Nephron (organoid): Measurements from ENCODE around the gene MRM3.

Source experiments
- H3K27ac Mint-ChIP-seq, 3 experiments: 2 replicates each; pipeline ENCODE4 v1.8.0; 2020; ENCODE audit warnings: mixed read lengths in 3 of 3, mild to moderate bottlenecking in 2 of 3, moderate library complexity in 1 of 3
- H3K27me3 Mint-ChIP-seq: 2 replicates; pipeline ENCODE4 v1.8.0; 2021; ENCODE audit warnings: low read depth, mild to moderate bottlenecking, moderate library complexity, mixed read lengths
- H3K36me3 Mint-ChIP-seq: 2 replicates; pipeline ENCODE4 v1.8.0; 2020; ENCODE audit warnings: low read depth, mixed read lengths
- H3K4me1 Mint-ChIP-seq: 2 replicates; pipeline ENCODE4 v1.8.0; 2020; ENCODE audit warnings: mixed read lengths
- H3K4me3 Mint-ChIP-seq, 3 experiments: 2 replicates each; pipeline ENCODE4 v1.8.0; 2020; ENCODE audit warnings: mild to moderate bottlenecking in 3 of 3, mixed read lengths in 3 of 3, moderate library complexity in 2 of 3
- H3K9me3 Mint-ChIP-seq: 2 replicates; pipeline ENCODE4 v1.8.0; 2020; ENCODE audit warnings: mixed read lengths
- TF ChIP-seq, protein P1 (sequence below), 3 experiments: fragments of 200-600 bp; sonication (generic); IDR thresholded peaks; one replicate each; pipeline ENCODE4 v1.5.0; 2021; ENCODE audit warnings: antibody characterized with exemption in 3 of 3; ENCODE audit not compliant: unreplicated experiment in 3 of 3

Gene MRM3

DNA sequence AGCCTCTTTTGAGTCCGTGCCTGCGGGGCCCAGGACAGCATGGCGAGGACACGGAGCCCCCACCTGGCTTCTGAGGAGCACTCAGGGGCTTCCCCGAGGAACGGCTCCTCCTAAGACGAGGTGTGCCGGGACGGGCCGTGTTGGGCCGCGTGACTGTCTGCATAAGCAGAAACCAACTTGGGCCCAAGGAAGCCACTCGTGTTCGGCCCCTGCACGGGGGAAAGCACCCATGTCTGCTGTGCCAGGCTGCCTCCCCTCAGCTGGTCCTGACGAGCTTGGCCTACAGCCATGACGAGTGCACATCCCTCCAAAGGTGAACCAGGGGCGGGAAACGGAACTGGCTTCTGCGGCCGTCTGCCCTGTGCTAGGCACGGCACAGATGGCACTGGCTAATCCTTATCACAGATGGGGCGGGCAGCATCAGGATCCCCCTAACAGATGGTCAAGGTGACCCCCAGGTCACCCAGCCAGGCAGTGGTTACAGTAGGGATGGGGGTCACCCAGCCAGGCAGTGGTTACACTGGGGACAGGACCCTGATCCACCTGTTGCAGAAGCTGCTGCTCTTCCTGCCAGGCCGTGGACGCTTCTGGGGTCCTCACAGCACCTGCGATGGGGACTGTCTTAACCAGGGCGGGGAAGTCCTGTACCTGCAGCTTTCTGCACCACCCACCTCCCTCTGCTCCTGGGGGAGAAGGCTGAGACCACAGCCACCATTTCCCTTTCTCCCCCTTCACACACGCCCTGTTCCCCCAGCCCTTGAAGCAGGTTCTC, 25.6 kb downstream of the MRM3 start:
- Mint-ChIP-seq H3K27me3 (no peaks in the 10 kb centered on the region), H3K4me1 (no peaks in the 10 kb centered on the region), H3K27ac (no peak overlapping the region), H3K36me3 (peaks cover 26% of the 10 kb centered on the region), H3K4me3 (no peak overlapping the region), H3K9me3 (no peaks in the 10 kb centered on the region)
- TF ChIP-seq, protein P1, sequence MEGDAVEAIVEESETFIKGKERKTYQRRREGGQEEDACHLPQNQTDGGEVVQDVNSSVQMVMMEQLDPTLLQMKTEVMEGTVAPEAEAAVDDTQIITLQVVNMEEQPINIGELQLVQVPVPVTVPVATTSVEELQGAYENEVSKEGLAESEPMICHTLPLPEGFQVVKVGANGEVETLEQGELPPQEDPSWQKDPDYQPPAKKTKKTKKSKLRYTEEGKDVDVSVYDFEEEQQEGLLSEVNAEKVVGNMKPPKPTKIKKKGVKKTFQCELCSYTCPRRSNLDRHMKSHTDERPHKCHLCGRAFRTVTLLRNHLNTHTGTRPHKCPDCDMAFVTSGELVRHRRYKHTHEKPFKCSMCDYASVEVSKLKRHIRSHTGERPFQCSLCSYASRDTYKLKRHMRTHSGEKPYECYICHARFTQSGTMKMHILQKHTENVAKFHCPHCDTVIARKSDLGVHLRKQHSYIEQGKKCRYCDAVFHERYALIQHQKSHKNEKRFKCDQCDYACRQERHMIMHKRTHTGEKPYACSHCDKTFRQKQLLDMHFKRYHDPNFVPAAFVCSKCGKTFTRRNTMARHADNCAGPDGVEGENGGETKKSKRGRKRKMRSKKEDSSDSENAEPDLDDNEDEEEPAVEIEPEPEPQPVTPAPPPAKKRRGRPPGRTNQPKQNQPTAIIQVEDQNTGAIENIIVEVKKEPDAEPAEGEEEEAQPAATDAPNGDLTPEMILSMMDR (IDR thresholded peaks at IDR 0.05; ENCODE audit: unreplicated experiment in 3 of 3), result no peak

DNA sequence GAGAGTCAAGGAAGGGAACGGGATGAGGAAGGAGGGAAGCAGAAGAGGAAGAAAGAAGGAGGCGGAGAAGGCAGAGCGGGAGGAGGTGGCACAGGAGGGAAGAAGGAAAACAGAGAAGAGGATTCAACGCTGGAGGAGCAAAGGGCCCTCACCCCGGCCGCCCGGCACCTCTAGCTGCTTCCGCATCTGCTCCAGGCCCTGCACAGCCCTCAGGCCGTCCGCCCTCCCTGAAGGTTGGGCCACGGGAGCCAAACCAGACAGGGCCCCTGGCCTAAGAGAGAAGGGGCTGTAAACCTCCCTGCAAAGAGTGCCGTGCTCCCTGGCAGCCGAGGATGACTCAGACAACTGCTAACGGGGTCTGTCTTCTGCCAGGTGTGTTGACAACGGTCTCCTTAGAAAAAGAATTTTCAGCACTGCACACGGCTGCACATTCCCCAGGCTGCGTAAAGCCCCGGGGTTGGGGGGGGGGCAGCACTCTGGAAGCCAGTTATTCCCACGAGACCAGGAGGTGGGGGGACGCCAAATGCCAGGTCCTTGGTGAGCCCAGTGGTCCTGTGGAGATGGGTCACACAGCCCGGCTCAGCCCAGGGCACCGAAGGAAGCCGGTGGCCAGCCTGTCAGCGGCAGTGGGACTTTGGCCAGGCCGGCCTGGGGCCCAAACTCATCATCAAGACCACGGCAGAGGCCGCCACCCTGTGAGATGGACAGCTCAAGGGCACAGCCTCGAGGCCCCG, 29.1 kb downstream of the MRM3 start:
- Mint-ChIP-seq H3K4me3 (no peak overlapping the region), H3K27me3 (no peaks in the 10 kb centered on the region), H3K9me3 (no peaks in the 10 kb centered on the region), H3K4me1 (no peaks in the 10 kb centered on the region), H3K36me3 (peaks cover 32% of the 10 kb centered on the region), H3K27ac (no peak overlapping the region)
- TF ChIP-seq, protein P1 (IDR thresholded peaks at IDR 0.05; ENCODE audit: unreplicated experiment in 3 of 3), result no peak

- no peaks in the 10 kb centered on the region for H3K27me3 Mint-ChIP-seq
- no peak overlapping the region for H3K27ac Mint-ChIP-seq
- TF ChIP-seq, protein P1 (IDR thresholded peaks at IDR 0.05; ENCODE audit: unreplicated experiment in 3 of 3), result no peak
- no peaks in the 10 kb centered on the region for H3K4me1 Mint-ChIP-seq
- H3K4me3 Mint-ChIP-seq, result no peak overlapping the region
- no peaks in the 10 kb centered on the region for H3K9me3 Mint-ChIP-seq
- H3K36me3 Mint-ChIP-seq, result peaks cover 34% of the 10 kb centered on the region
Observed at GRCh38 chr17:812638-813204, 30.6 kb downstream of the MRM3 start.

DNA sequence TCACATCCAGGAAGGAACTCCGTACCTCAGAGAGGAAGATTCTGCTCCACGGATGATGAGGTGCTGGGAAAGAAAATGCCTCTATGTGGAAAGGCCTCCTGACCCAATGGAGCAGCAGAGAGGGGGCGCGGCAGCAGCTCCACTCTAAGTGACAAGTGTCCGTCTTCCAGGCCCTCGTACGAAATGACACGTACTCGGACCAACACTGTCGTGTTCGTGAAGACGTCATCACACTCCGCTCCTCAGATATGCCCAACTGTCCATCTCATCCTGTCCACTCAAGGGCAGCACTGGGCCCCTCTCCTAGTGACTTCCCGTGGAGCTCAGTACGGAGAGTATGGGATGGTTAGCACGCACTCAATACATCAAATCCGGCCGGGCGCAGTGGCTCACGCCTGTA, 32.2 kb downstream of the MRM3 start:
- H3K27ac Mint-ChIP-seq, result no peak overlapping the region
- peaks cover 39% of the 10 kb centered on the region for H3K36me3 Mint-ChIP-seq
- no peaks in the 10 kb centered on the region for H3K9me3 Mint-ChIP-seq
- H3K27me3 Mint-ChIP-seq, result no peaks in the 10 kb centered on the region
- TF ChIP-seq, protein P1 (IDR thresholded peaks at IDR 0.05; ENCODE audit: unreplicated experiment in 3 of 3), result no peak
- no peak overlapping the region for H3K4me3 Mint-ChIP-seq
- H3K4me1 Mint-ChIP-seq, result no peaks in the 10 kb centered on the region

- Mint-ChIP-seq H3K4me3 (no peak overlapping the region), H3K9me3 (no peaks in the 10 kb centered on the region), H3K4me1 (no peaks in the 10 kb centered on the region), H3K36me3 (peaks cover 40% of the 10 kb centered on the region), H3K27me3 (no peaks in the 10 kb centered on the region), H3K27ac (no peak overlapping the region)
- TF ChIP-seq, protein P1 (IDR thresholded peaks at IDR 0.05; ENCODE audit: unreplicated experiment in 3 of 3), result no peak
Observed at GRCh38 chr17:819251-819650, 37.1 kb downstream of the MRM3 start.
